T-helper 2 cell (primary cell): ENCODE data around the gene TLR2.

Experiments used
- DNase-seq, 5 experiments: peaks; one replicate each; pipeline versions ENCODE4 v3.0.0 to v3.0.0-alpha.2; 2012 to 2022
- total RNA-seq, 2 donors: gene quantifications; one replicate each; lab custom pipeline; 2026; lab: John Stamatoyannopoulos, UW

Gene TLR2
- total RNA-seq = 2.2 to 2.6 reads per million in 2 donors

- DNase-seq = peak; percentile 26 to 57 (median 44)
These were observed at the start of gene TLR2 for GRCh38 chr4:153684182-153684970. TLR2 (plus strand) TSS chr4:153684280; CDS start chr4:153702908, 18,628 bp downstream.

GRCh38 chr4:153634738-153635353, 49.2 kb upstream of the TLR2 start:
- DNase-seq = no peak

GRCh38 chr4:153635846-153636245, 48.2 kb upstream of the TLR2 start:
- DNase-seq = no peak

GRCh38 chr4:153637201-153637600, 46.9 kb upstream of the TLR2 start:
- DNase-seq = no peak

- DNase-seq = no peak
These were observed 46.1 kb upstream of the TLR2 start for GRCh38 chr4:153638011-153638410.

- no peak for DNase-seq
These were observed 45.1 kb upstream of the TLR2 start for GRCh38 chr4:153638999-153639398.

- DNase-seq = no peak
These were observed 44.0 kb upstream of the TLR2 start for GRCh38 chr4:153639833-153640802.

- DNase-seq = peak in 1 of 5 experiments; percentile 20
These were observed 42.5 kb upstream of the TLR2 start for GRCh38 chr4:153641532-153641931.

- peak in 2 of 5 experiments; percentile 43 to 83 for DNase-seq
These were observed 40.4 kb upstream of the TLR2 start for GRCh38 chr4:153643406-153644383.

- DNase-seq = peak in 1 of 5 experiments; percentile 30
These were observed 38.9 kb upstream of the TLR2 start for GRCh38 chr4:153645183-153645582.

GRCh38 chr4:153646261-153646660, 37.8 kb upstream of the TLR2 start:
- DNase-seq = no peak

- no peak for DNase-seq
These were observed 37.1 kb upstream of the TLR2 start for GRCh38 chr4:153646978-153647377.

GRCh38 chr4:153647975-153648374, 36.1 kb upstream of the TLR2 start:
- DNase-seq = no peak

GRCh38 chr4:153649572-153649991, 34.5 kb upstream of the TLR2 start:
- DNase-seq = peak in 1 of 5 experiments; percentile 34

GRCh38 chr4:153651116-153651515, 33.0 kb upstream of the TLR2 start:
- no peak for DNase-seq

- peak in 1 of 5 experiments; percentile 83 for DNase-seq
These were observed 32.5 kb upstream of the TLR2 start for GRCh38 chr4:153651587-153651986.

- no peak for DNase-seq
These were observed 31.9 kb upstream of the TLR2 start for GRCh38 chr4:153652051-153652784.

GRCh38 chr4:153655002-153655541, 29.0 kb upstream of the TLR2 start:
- DNase-seq = no peak

- DNase-seq = no peak
These were observed 28.2 kb upstream of the TLR2 start for GRCh38 chr4:153655928-153656327.

- no peak for DNase-seq
These were observed 22.8 kb upstream of the TLR2 start for GRCh38 chr4:153661215-153661822.
